ENCODE measurements around the gene MYBPC2. TPM values are rescaled to one million over a fixed set of nuclear protein-coding genes. Genes with fewer than 3 reads are reported as not detected.

The MYBPC2 gene
- total and polyA plus RNA-seq, 2 donors (not counting 3 experiments of a cell fraction or from before 2014, with no cell fraction given), result 0.03 TPM; not detected in 1

DNA sequence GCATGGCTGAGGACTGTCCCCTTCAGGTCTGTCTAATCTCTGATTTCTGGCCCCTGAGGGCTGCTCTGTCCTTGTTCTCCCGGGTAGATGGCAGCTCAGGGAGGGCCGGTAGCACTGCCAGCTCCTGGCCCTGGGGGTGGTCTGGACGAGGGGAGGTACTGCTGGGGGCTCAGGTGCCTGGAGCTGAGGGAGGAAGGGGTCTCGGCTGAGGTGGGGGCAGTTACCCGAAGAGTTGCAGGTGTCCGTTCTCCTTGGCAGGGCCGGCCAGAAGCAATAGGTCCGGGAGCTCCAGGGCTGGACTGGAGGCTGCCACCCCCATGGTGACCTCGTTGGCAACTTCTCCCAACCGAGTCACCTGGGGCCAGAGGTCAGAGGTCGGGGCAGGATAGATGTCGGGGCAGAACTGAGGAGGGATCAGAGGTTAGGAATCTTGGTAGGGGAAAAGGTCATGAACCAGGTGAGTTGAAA lies 42.4 kb downstream of the MYBPC2 start:
- DNase-seq (ENCODE audit: low read depth, low spot score) (no peak), FAIRE-seq (no peak)
- H2AFZ ChIP-seq (ENCODE audit: low read depth, low read length), result no peak overlapping the region
- peaks cover 7% of the 10 kb centered on the region for H3K79me2 ChIP-seq (ENCODE audit: control insufficient read depth, insufficient read depth, low read length)
- ChIA-PET CTCF (interaction anchor here (0.6 to 3.8 kb wide), 3 partner anchors 13 to 107 kb away, joined by 4 to 12 read pairs (median 8); no protein-coding TSS in a partner anchor), POLR2A (no interaction called here)
- no peak overlapping the region for H3K9ac ChIP-seq (replicated peaks; ENCODE audit: extremely low read depth, insufficient read depth, low read length)
- no peak overlapping the region for H3K4me3 ChIP-seq (replicated peaks in 1 of 3; ENCODE audit: insufficient read depth in 1 of 3, low read depth in 1 of 3, low read length in 3 of 3)
- no peaks in the 10 kb centered on the region for H4K20me1 ChIP-seq (replicated peaks; ENCODE audit: control insufficient read depth, extremely low read depth, insufficient read depth, low read length)
- BruUV-seq (replicated peaks), result no TSS peak
- no peaks in the 10 kb centered on the region for H3K9me3 ChIP-seq (replicated peaks; ENCODE audit: control insufficient read depth, insufficient read depth, low read length)
- H3K9me1 ChIP-seq (replicated peaks; ENCODE audit: control insufficient read depth, extremely low read depth, insufficient read depth, low read length), result no peaks in the 10 kb centered on the region
- H3K4me2 ChIP-seq (ENCODE audit: insufficient read depth, low read length), result no peak overlapping the region
- peaks cover 0 to 13% of the 10 kb centered on the region in 2 experiments for H3K36me3 ChIP-seq (ENCODE audit: control insufficient read depth in 2 of 2, extremely low read depth in 1 of 2, insufficient read depth in 2 of 2, low read length in 2 of 2)
- no peak overlapping the region for H3K27ac ChIP-seq (ENCODE audit: insufficient read depth, low read depth, low read length)
- H3K27me3 ChIP-seq (ENCODE audit: control insufficient read depth in 2 of 2, insufficient read depth in 2 of 2, low read length in 2 of 2), result no peaks in the 10 kb centered on the region
- intact Hi-C loops (cut with micrococcal nuclease), result no loop called here
- H3K4me1 ChIP-seq (ENCODE audit: control insufficient read depth, extremely low read depth, insufficient read depth, low read length), result peaks cover 7% of the 10 kb centered on the region
- dilution Hi-C loops (cut with MboI; ENCODE audit: extremely low pct_ligation_motif_present, low sequenced_read_pairs), result no loop called here
- no peak for TF ChIP-seq FOS (IDR thresholded peaks at IDR 0.05; ENCODE audit: borderline replicate concordance, insufficient read depth, low read length)
- TF ChIP-seq POLR2A (IDR thresholded peaks at IDR 0.05; ENCODE audit: low read depth, low read length), result no peak
- TF ChIP-seq, protein P1, sequence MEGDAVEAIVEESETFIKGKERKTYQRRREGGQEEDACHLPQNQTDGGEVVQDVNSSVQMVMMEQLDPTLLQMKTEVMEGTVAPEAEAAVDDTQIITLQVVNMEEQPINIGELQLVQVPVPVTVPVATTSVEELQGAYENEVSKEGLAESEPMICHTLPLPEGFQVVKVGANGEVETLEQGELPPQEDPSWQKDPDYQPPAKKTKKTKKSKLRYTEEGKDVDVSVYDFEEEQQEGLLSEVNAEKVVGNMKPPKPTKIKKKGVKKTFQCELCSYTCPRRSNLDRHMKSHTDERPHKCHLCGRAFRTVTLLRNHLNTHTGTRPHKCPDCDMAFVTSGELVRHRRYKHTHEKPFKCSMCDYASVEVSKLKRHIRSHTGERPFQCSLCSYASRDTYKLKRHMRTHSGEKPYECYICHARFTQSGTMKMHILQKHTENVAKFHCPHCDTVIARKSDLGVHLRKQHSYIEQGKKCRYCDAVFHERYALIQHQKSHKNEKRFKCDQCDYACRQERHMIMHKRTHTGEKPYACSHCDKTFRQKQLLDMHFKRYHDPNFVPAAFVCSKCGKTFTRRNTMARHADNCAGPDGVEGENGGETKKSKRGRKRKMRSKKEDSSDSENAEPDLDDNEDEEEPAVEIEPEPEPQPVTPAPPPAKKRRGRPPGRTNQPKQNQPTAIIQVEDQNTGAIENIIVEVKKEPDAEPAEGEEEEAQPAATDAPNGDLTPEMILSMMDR (IDR thresholded peaks at IDR 0.05; ENCODE audit: extremely low read depth in 1 of 2, insufficient read depth in 1 of 2, low read depth in 1 of 2, low read length in 2 of 2), result no peak
- TF ChIP-seq EZH2 (IDR thresholded peaks at IDR 0.05; ENCODE audit: borderline replicate concordance, low read depth, low read length, severe bottlenecking), result no peak
- TF ChIP-seq JUN (IDR thresholded peaks at IDR 0.05; ENCODE audit: borderline replicate concordance, insufficient read depth, insufficient read length, low read depth), result no peak
- no peak for TF ChIP-seq GATA2 (IDR thresholded peaks at IDR 0.05; ENCODE audit: insufficient read depth, insufficient read length, low read depth, low read length)
- no peak for TF ChIP-seq MYC (IDR thresholded peaks at IDR 0.05; ENCODE audit: low read depth, low read length)
- TF ChIP-seq, protein P2, sequence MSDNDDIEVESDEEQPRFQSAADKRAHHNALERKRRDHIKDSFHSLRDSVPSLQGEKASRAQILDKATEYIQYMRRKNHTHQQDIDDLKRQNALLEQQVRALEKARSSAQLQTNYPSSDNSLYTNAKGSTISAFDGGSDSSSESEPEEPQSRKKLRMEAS (IDR thresholded peaks at IDR 0.05; ENCODE audit: insufficient read depth, insufficient read length), result no peak
- TF ChIP-seq POLR2AphosphoS5 (IDR thresholded peaks at IDR 0.05; ENCODE audit: insufficient read depth, low read depth, low read length), result no peak
